SW 1271 (cell line): ENCODE measurements around the gene CYP8B1.

Source experiments
- DNase-seq, 2 experiments: peaks; one replicate each; lab custom pipeline; 2025; lab: John Stamatoyannopoulos, UW

The CYP8B1 gene

DNA sequence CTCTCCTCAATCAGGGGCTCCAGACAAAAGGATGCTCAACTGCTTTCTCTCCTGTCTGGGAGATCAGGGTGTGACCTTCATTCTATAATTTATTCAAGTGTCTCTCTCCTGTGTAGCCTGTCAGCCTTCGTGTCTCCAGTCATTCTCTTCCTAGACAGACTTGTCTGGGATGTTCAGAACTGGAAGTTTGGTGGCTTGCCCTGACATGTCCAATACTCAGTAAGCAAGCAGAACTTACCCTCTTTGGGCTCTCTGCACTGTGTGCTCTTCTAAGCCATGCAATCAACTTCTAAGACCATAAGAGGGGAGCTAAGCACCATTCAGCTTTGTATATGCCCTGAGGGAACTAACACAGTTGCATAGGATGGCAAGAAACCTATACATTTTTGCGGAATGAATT, 52.3 kb downstream of the CYP8B1 start:
- no peak for DNase-seq

DNA sequence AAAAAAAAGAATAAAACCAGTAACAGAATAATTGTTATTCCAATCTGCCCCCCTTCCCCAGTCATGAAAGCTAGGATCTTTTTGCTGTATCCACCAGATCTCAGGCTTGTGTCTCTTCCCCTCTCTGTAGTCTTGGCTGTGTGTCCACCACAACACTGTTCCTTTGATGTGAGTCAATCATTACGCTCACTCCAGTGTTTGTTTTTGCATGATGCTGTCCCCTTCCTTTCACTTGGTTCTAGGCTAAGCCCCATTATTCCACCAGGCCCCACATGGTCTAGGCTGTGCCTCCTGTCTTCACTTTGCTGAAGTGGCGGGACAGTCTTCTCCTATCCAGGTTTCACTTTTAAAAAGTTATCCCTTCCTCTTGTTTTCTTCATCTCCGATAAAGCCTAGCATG, 52.9 kb downstream of the CYP8B1 start:
- DNase-seq = no peak
